Esophagus squamous epithelium (tissue), 5 donors: ENCODE results near the gene VAPB. TPM values are rescaled to one million over a fixed set of nuclear protein-coding genes. Genes with fewer than 3 reads are reported as not detected.
"Not testable (repeated sequence)": the region's sequence is repeated elsewhere in the genome, so short reads cannot be mapped to it uniquely, and the experiment has no call there.

Experiments used
- DNase-seq: peaks from one replicate; lab custom pipeline; 2025; lab: John Stamatoyannopoulos, UW
- H3K27ac ChIP-seq, 4 donors: fragments of 200-600 bp; sonication (generic); one replicate each; pipeline ENCODE4 v1.5.1; 2016 to 2019; ENCODE audit warnings: mild to moderate bottlenecking in 1 of 4
- H3K27me3 ChIP-seq, 4 donors: fragments of 200-600 bp; sonication (generic); 1 replicate in 3 of 4; 2 replicates in 1 of 4; pipeline versions ENCODE4 v1.5.1 to v1.6.0; 2017 to 2021; ENCODE audit warnings: antibody characterized with exemption in 1 of 4
- H3K36me3 ChIP-seq, 3 donors: fragments of 200-600 bp; sonication (generic); one replicate each; pipeline ENCODE4 v1.5.1; 2016 to 2019
- H3K4me1 ChIP-seq, 3 donors: fragments of 200-600 bp; sonication (generic); one replicate each; pipeline ENCODE4 v1.5.1; 2017 to 2019
- H3K4me3 ChIP-seq, 4 donors: fragments of 200-600 bp; sonication (generic); 1 replicate in 3 of 4; 2 replicates in 1 of 4; pipeline ENCODE4 v1.5.1; 2016 to 2019; ENCODE audit warnings: mild to moderate bottlenecking in 2 of 4, moderate library complexity in 1 of 4
- H3K9me3 ChIP-seq, 3 donors: fragments of 200-600 bp; sonication (generic); one replicate each; pipeline ENCODE4 v1.5.1; 2016 to 2019
- CTCF ChIP-seq, 6 experiments: fragments of 450-650 bp in 4 of 6; fragments of 200-600 bp in 2 of 6; sonication (generic) in 2 of 6; IDR thresholded peaks; one replicate each; pipeline ENCODE4 v1.5.1; 2016 to 2019; ENCODE audit warnings: antibody characterized with exemption in 6 of 6, mild to moderate bottlenecking in 4 of 6, moderate library complexity in 4 of 6
- POLR2A ChIP-seq, 4 donors: fragments of 450-650 bp; IDR thresholded peaks; one replicate each; pipeline ENCODE4 v1.6.1; 2017; ENCODE audit warnings: antibody characterized with exemption in 4 of 4, mild to moderate bottlenecking in 4 of 4, moderate library complexity in 3 of 4
- WGBS, 2 donors: methylation state at CpG; one replicate each; pipeline ENCODE4 v1.1.5; 2018; 5-methylcytosine and 5-hydroxymethylcytosine counted together
- intact Hi-C: fragments of 100-400 bp; cut with DNase I; formaldehyde crosslinking; loops from one replicate; pipeline ENCODE4 v1.15.0; 2022
- total RNA-seq, 4 donors: library from RNA; depleted of rRNA; stranded (reverse); fragments of >200 nt; gene quantifications; one replicate each; pipeline ENCODE4 v1.1.0, GENCODE V29; 2016
- donor health status: DM: yes; HTN: yes; CAD: no.

Gene VAPB
- total RNA-seq, 4 donors from 2014 or later, result 11.5 to 21.2 (median 16.6) TPM

DNA sequence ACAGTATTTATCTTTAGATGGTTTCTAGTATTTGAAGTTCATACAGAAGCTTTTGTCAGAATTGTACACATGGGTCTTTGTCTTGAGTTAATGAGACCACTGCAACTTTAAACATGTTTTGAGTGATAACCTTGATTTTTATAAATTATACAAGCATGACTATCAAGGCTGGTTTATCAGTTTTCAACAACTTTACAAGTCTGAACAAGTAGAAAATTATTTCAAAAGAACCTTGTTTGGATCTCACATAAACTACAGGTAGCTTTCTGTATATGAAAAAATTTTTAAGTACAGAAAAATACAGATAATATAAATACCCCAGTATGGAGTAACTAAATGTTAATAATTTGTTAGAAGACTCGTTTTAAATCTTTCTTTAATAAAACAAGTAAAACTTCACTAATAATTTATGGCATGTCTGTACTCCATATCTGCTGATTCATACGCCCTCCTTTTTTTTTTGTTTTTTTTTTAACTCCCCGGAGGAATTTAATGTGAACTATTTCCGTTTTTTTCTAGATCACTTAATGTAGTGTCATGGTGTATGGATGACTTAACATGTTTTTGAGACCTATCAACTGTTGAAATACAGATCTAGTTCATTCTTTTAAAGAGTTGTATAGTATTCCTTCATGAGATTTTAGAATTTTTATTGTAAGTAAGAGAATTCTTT lies 18.3 kb downstream of the VAPB start:
- DNase-seq, result no peak
- Histone ChIP-seq H3K36me3 (no peaks in the 10 kb centered on the region), H3K27ac (peak overlapping the region in 3 of 4 donors; percentile 1 to 44 (median 26)), H3K4me1 (peaks cover 4 to 69% (median 13%) of the 10 kb centered on the region in 3 donors), H3K27me3 (no peaks in the 10 kb centered on the region), H3K9me3 (no peaks in the 10 kb centered on the region), H3K4me3 (no peak overlapping the region)
- intact Hi-C loops, result no loop called here
- 19 to 20% methylated on average over 4 of the region's 4 CpGs for WGBS, 2 donors
- TF ChIP-seq CTCF (IDR thresholded peaks at IDR 0.05) (no peak), POLR2A (IDR thresholded peaks at IDR 0.05) (no peak)

DNA sequence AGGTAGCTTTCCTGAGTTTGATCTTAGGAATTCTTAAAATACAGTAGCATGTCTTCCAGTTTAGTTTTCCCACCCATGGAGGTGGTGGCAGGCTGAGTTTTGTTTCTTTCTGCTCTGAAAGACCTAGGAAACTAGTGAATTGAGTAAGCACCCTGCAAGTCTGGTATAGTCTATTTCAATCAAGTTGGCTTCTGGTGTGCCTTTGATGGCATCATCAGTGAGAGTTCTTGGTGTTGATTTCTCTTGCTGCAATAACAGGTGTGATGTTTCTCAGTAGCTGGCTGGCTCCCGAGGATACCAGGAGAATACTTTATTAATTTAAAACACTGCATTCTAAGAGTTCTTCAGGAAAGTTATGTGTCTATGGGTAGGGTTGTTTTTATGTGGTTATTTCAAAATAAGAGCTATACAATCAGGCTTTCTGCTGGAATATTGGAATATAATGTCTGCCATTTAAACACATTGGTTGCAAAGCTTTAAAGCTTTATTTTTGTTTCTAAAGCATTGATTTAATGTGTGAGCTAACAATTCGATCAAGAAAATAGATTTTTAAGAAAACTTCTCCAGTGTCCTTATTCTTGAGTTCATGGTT lies 19.0 kb downstream of the VAPB start:
- no peak overlapping the region for H3K4me3 ChIP-seq
- H3K27me3 ChIP-seq, result no peaks in the 10 kb centered on the region
- H3K36me3 ChIP-seq, result no peaks in the 10 kb centered on the region
- no peak for TF ChIP-seq CTCF (IDR thresholded peaks at IDR 0.05)
- TF ChIP-seq POLR2A (IDR thresholded peaks at IDR 0.05), result no peak
- no peak for DNase-seq
- H3K4me1 ChIP-seq, result peaks cover 4 to 62% (median 13%) of the 10 kb centered on the region in 3 donors
- intact Hi-C loops, result no loop called here
- H3K9me3 ChIP-seq, result no peaks in the 10 kb centered on the region
- H3K27ac ChIP-seq, result peak overlapping the region in 3 of 4 donors; percentile 1 to 44 (median 26)
- WGBS, 2 donors, result 49 to 62% methylated on average over 2 of the region's 2 CpGs

- no peak overlapping the region for H3K4me3 ChIP-seq
- peaks cover 4 to 56% (median 13%) of the 10 kb centered on the region in 3 donors for H3K4me1 ChIP-seq
- 50 to 76% methylated on average over 3 of the region's 3 CpGs for WGBS, 2 donors
- no peak for DNase-seq
- H3K9me3 ChIP-seq, result no peaks in the 10 kb centered on the region
- H3K36me3 ChIP-seq, result no peaks in the 10 kb centered on the region
- no peak for TF ChIP-seq CTCF (IDR thresholded peaks at IDR 0.05)
- TF ChIP-seq POLR2A (IDR thresholded peaks at IDR 0.05), result no peak
- peak overlapping the region in 1 of 4 donors; percentile 17 for H3K27ac ChIP-seq
- H3K27me3 ChIP-seq, result no peaks in the 10 kb centered on the region
- intact Hi-C loops, result no loop called here
Observed at GRCh38 chr20:58408603-58409246, 19.7 kb downstream of the VAPB start.

DNA sequence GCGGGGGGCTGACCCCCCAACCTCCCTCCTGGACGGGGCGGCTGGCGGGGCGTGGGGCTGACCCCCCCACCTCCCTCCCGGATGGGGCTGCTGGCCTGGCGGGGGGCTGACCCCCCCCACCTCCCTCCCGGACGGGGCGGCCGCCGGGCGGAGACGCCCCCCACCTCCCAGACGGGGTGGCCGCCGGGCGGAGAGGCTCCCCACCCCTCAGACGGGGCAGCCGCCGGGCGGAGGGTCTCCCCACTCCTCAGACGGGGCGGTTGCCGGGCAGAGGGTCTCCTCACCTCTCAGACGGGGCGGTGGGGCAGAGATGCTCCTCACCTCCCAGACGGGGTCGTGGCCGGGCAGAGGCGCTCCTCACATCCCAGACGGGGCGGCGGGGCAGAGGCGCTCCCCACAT lies 25.2 kb downstream of the VAPB start:
- WGBS, 2 donors, result no CpG with 5 or more reads among the region's 35 CpGs
- peaks cover 0 to 13% (median 0%) of the 10 kb centered on the region in 3 donors for H3K36me3 ChIP-seq
- H3K4me1 ChIP-seq, result peaks cover 0 to 26% (median 0%) of the 10 kb centered on the region in 3 donors
- intact Hi-C loops, H3K9me3 ChIP-seq, DNase-seq, H3K27me3 ChIP-seq, H3K27ac ChIP-seq, H3K4me3 ChIP-seq: not testable (repeated sequence)

GRCh38 chr20:58414786-58415185 lies 25.8 kb downstream of the VAPB start:
- H3K9me3 ChIP-seq, DNase-seq, H3K27me3 ChIP-seq, intact Hi-C loops, H3K4me3 ChIP-seq, H3K27ac ChIP-seq: not testable (repeated sequence)
- peaks cover 0 to 23% (median 0%) of the 10 kb centered on the region in 3 donors for H3K4me1 ChIP-seq
- WGBS, 2 donors, result 89 to 94% methylated on average over 11 to 13 of the region's 26 CpGs
- H3K36me3 ChIP-seq, result peaks cover 0 to 19% (median 0%) of the 10 kb centered on the region in 3 donors

GRCh38 chr20:58416057-58416456 lies 27.0 kb downstream of the VAPB start:
- DNase-seq, result no peak
- WGBS, 2 donors, result 95 to 96% methylated on average over 1 of the region's 1 CpG
- H3K4me1 ChIP-seq, result peaks cover 0 to 23% (median 0%) of the 10 kb centered on the region in 3 donors
- no peaks in the 10 kb centered on the region for H3K27me3 ChIP-seq
- no peak overlapping the region for H3K4me3 ChIP-seq
- intact Hi-C loops, result no loop called here
- H3K36me3 ChIP-seq, result peaks cover 0 to 31% (median 0%) of the 10 kb centered on the region in 3 donors
- H3K27ac ChIP-seq, result no peak overlapping the region
- TF ChIP-seq POLR2A (IDR thresholded peaks at IDR 0.05) (no peak), CTCF (IDR thresholded peaks at IDR 0.05) (no peak)
- H3K9me3 ChIP-seq, result no peaks in the 10 kb centered on the region
